Tibial nerve (tissue), 4 donors: Measurements from ENCODE around the gene ABHD8. TPM values are rescaled to one million over a fixed set of nuclear protein-coding genes. Genes with fewer than 3 reads are reported as not detected.

Experiments
- DNase-seq, 2 donors: peaks; one replicate each; pipeline ENCODE4 v3.0.0-alpha.2; 2019; ENCODE audit warnings: low spot score in 2 of 2
- H3K27ac ChIP-seq, 4 donors: fragments of 200-600 bp; sonication (generic) in 3 of 4; one replicate each; pipeline ENCODE4 v1.5.1; 2017 to 2019; ENCODE audit warnings: mild to moderate bottlenecking in 1 of 4
- H3K27me3 ChIP-seq, 2 donors: fragments of 200-600 bp; sonication (generic) in 1 of 2; one replicate each; pipeline versions ENCODE4 v1.5.1 to v1.6.0; 2017 to 2019
- H3K36me3 ChIP-seq, 3 donors: fragments of 200-600 bp; sonication (generic); one replicate each; pipeline ENCODE4 v1.5.1; 2018 to 2019
- H3K4me1 ChIP-seq, 4 donors: fragments of 200-600 bp; sonication (generic) in 3 of 4; one replicate each; pipeline ENCODE4 v1.5.1; 2017 to 2019
- H3K4me3 ChIP-seq, 4 donors: fragments of 200-600 bp; sonication (generic) in 3 of 4; one replicate each; pipeline ENCODE4 v1.5.1; 2017 to 2019; ENCODE audit warnings: mild to moderate bottlenecking in 1 of 4, moderate library complexity in 1 of 4
- H3K9me3 ChIP-seq, 4 donors: fragments of 200-600 bp; sonication (generic) in 3 of 4; one replicate each; pipeline ENCODE4 v1.5.1; 2017 to 2019
- CTCF ChIP-seq, 5 experiments: fragments of 200-600 bp in 3 of 5; fragments of 450-650 bp in 2 of 5; sonication (generic) in 3 of 5; IDR thresholded peaks; one replicate each; pipeline ENCODE4 v1.5.1; 2016 to 2019; ENCODE audit warnings: antibody characterized with exemption in 5 of 5, mild to moderate bottlenecking in 3 of 5, moderate library complexity in 2 of 5
- EP300 ChIP-seq, 2 donors: sonication (generic); formaldehyde crosslinking; IDR thresholded peaks; one replicate each; pipeline ENCODE4 v1.6.1; 2017; ENCODE audit warnings: antibody characterized with exemption in 2 of 2, mild to moderate bottlenecking in 1 of 2
- POLR2A ChIP-seq, 2 donors: fragments of 450-650 bp; IDR thresholded peaks; one replicate each; pipeline ENCODE4 v1.6.1; 2017; ENCODE audit warnings: antibody characterized with exemption in 2 of 2, mild to moderate bottlenecking in 2 of 2, moderate library complexity in 2 of 2
- WGBS, 2 donors: methylation state at CpG; one replicate each; pipeline ENCODE4 v1.1.5; 2018; 5-methylcytosine and 5-hydroxymethylcytosine counted together
- total RNA-seq, 4 donors: library from RNA; depleted of rRNA; stranded (reverse); fragments of >200 nt; gene quantifications; one replicate each; pipeline ENCODE4 v1.1.0, GENCODE V29; 2016

The ABHD8 gene
- total RNA-seq, 4 donors from 2014 or later, result 15.7 to 22.9 (median 19.9) TPM

- peak overlapping the region in 1 of 4 donors; percentile 35 for H3K4me3 ChIP-seq
- no peak for TF ChIP-seq EP300 (IDR thresholded peaks at IDR 0.05)
- no peak for TF ChIP-seq POLR2A (IDR thresholded peaks at IDR 0.05)
- no peak for TF ChIP-seq CTCF (IDR thresholded peaks at IDR 0.05)
- H3K27ac ChIP-seq, result peak overlapping the region in 1 of 4 donors; percentile 67
- peaks cover 0 to 4% (median 0%) of the 10 kb centered on the region in 3 donors for H3K36me3 ChIP-seq
- no peak for DNase-seq
- 77 to 80% methylated on average over 14 to 23 of the region's 23 CpGs for WGBS, 2 donors
- peaks cover 0 to 21% (median 6%) of the 10 kb centered on the region in 4 donors for H3K4me1 ChIP-seq
- H3K27me3 ChIP-seq, result no peaks in the 10 kb centered on the region
- H3K9me3 ChIP-seq, result peaks cover 0 to 12% (median 0%) of the 10 kb centered on the region in 4 donors
Measured at GRCh38 chr19:17263712-17264640, 39.2 kb downstream of the ABHD8 start.

GRCh38 chr19:17262557-17262956, 40.7 kb downstream of the ABHD8 start:
- WGBS, 2 donors, result 60 to 68% methylated on average over 14 to 16 of the region's 16 CpGs

GRCh38 chr19:17260842-17261325, 42.3 kb downstream of the ABHD8 start:
- Histone ChIP-seq H3K4me3 (no peak overlapping the region), H3K4me1 (peaks cover 0 to 2% (median 0%) of the 10 kb centered on the region in 4 donors), H3K9me3 (peaks cover 0 to 16% (median 0%) of the 10 kb centered on the region in 4 donors), H3K27me3 (no peaks in the 10 kb centered on the region), H3K36me3 (no peaks in the 10 kb centered on the region), H3K27ac (no peak overlapping the region)
- DNase-seq, result peak; percentile 43 to 64
- TF ChIP-seq POLR2A (IDR thresholded peaks at IDR 0.05), result no peak
- TF ChIP-seq EP300 (IDR thresholded peaks at IDR 0.05), result no peak
- TF ChIP-seq CTCF (IDR thresholded peaks at IDR 0.05), result peak; percentile 77 to 87 (median 80)
- 25% methylated on average over 15 of the region's 15 CpGs for WGBS, 2 donors

More at GRCh38 chr19:17262557-17262956, 40.7 kb downstream of the ABHD8 start:
- no peak for DNase-seq
- no peak overlapping the region for H3K27ac ChIP-seq
- no peaks in the 10 kb centered on the region for H3K36me3 ChIP-seq
- H3K4me1 ChIP-seq, result peaks cover 0 to 7% (median 0%) of the 10 kb centered on the region in 4 donors
- no peaks in the 10 kb centered on the region for H3K27me3 ChIP-seq
- H3K4me3 ChIP-seq, result peak overlapping the region in 1 of 4 donors; percentile 4
- no peak for TF ChIP-seq POLR2A (IDR thresholded peaks at IDR 0.05)
- no peak for TF ChIP-seq EP300 (IDR thresholded peaks at IDR 0.05)
- TF ChIP-seq CTCF (IDR thresholded peaks at IDR 0.05), result no peak
- peaks cover 0 to 16% (median 0%) of the 10 kb centered on the region in 4 donors for H3K9me3 ChIP-seq

DNA sequence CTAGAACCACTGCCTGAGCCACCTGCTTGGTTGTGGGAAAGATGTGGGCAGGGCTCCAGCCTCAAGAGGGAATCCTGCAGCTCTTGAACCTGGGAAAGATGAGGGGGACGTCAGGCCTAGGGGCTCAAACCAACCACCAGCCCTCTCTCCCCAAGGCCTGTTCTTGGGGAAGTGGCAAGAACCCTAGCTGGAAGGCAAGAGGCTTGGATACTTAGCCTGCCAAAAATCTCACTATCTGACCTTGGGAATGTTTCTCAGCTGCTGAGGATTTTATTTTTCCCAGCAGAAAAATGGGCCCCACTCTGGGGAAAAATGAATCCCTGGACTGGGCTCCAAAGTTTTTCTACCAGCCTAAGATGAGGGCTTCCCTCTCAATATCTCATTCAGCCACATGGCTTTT, 43.3 kb downstream of the ABHD8 start:
- peaks cover 0 to 16% (median 0%) of the 10 kb centered on the region in 4 donors for H3K9me3 ChIP-seq
- no peak for DNase-seq
- no peak overlapping the region for H3K4me3 ChIP-seq
- H3K36me3 ChIP-seq, result no peaks in the 10 kb centered on the region
- TF ChIP-seq POLR2A (IDR thresholded peaks at IDR 0.05) (no peak), CTCF (IDR thresholded peaks at IDR 0.05) (no peak), EP300 (IDR thresholded peaks at IDR 0.05) (no peak)
- H3K4me1 ChIP-seq, result peaks cover 0 to 2% (median 0%) of the 10 kb centered on the region in 4 donors
- H3K27me3 ChIP-seq, result no peaks in the 10 kb centered on the region
- H3K27ac ChIP-seq, result no peak overlapping the region
- WGBS, 2 donors, result 67% methylated on average over 1 of the region's 1 CpG; no CpG with 5 or more reads in 1 of the 2 donors
